GM21381 (cell line): ENCODE measurements around the gene ZNF81.
"Not testable (repeated sequence)": the region's sequence is repeated elsewhere in the genome, so short reads cannot be mapped to it uniquely, and the experiment has no call there.

Source experiments
- ATAC-seq: cut with Tn5 transposase; IDR thresholded peaks from one replicate; pipeline ENCODE4 v1.9.1; 2021; ENCODE audit warnings: mild to moderate bottlenecking, moderate library complexity; ENCODE audit not compliant: unreplicated experiment

ZNF81 gene

DNA sequence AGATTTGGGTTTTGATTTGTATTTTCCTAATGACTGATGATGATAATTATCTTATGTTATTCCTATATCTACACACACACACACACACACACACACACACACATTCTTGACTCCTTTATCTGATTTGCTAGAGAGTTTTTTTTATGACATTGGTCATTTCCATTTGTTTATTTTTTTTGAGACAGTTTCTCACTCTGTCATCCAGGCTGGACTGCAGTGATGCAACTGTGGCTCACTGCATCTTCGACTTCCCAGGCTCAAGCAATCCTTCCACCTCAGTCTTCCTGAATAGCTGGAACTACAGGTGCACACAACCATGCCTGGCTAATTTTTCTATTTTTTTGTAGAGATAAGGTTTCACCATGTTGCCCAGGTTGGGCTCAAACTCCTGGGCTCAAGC lies 6.7 kb downstream of the ZNF81 start:
- ATAC-seq = no peak

DNA sequence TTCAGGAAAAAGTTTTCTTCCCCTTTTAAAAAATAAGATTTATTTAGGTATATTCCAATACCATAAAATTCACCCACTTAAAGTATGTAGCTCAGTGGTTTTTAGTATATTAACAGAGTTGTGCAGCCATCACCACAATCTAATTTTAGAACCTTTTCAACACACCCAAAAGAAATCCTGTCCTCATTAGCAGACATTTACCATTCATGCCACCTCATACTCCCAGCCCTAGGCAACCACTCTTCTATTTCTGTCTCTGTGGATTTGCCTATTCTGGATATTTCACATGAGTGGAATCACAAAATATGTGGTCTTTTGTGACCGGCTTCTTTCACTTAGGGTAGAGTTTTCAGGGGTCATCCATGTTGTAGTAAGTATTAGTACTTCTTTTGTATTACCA lies 7.4 kb downstream of the ZNF81 start:
- ATAC-seq = no peak

DNA sequence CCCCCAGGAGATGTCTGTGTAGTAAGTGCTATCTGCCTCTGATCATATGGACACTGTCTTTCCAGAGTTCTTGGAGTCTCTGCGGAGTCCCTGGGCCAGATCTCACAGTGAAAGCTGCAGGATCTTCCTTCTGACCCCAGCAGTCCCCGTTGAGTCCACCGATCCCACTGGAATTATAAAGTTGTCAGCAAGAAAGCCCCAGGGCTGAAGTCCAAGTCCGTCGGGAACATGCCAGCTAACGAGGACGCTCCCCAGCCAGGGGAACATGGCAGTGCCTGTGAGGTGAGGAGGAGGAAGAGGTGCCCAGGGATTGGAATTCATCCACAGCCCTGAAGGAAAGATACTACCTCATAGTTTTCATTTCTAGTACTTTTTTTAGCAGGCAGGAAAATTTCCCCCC lies 9.3 kb downstream of the ZNF81 start:
- ATAC-seq = no peak

DNA sequence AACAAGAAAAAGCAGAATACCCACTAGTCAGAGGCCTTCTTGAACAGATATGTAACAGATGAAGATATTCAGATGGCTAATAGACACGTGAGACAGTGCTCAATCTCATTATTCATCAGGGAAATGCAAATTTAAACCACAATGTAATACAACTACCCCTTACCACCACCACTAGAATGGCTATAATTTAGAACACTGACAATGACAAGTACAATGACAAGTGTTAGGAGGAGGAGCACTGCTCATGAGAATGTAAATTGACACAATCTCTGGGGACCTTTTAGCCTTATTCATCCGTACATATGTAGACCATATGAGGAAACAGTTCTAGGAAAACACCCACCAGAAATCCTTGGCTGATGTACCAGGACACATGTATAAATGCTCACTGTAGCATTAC lies 13.1 kb downstream of the ZNF81 start:
- no peak for ATAC-seq

DNA sequence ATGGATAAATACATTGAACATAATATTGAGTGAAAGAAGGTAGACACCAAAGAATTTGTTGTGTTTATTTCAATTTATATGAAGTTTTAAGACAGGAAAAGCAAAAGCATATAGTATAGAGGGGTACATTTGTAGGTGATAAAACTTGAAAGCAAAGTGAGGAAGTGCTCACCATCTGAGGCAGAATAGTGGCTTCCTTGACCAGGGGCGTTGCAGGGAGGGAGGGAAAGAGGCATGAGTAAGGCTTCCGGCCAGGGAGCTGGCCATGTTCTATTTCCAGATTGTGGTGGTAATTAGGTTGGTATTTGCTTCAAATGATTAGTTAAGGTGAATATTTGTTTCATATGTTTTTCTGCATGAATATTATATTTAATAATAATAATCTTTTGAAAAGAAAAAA lies 13.7 kb downstream of the ZNF81 start:
- not testable (repeated sequence) for ATAC-seq

DNA sequence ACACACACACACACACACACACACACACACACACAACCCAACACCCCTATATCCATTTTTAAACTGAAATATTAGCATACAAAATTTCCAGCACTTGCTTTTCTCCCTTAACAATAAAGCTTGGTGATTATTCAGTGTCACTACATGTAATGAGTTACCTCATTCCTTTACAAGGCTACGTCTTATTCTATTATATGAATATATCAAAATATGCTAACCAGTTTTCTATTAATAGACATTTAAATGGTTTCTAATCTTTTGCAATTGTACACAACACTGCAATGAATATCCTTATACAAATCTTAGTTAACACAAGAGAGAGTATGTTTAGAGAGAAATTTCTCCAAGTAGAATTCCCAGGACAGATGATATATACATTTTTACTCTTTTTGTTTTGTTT lies 14.2 kb downstream of the ZNF81 start:
- ATAC-seq = no peak

DNA sequence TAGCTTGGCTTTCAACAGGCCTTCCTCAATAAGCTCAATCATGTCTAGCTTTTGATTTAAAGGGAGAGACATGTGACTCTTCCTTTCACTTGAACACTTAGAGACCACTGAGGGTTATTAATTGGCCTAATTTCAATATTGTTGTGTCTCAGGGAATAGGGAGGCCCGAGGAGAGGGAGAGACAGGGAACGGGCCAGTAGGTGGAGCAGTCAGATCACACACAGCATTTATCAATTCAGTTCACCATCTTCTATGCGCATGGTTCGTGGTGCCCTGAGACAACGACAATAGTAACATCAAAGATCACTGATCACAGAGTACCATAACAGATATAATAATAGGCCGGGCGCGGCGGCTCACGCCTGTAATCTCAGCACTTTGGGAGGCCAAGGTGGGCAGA lies 17.8 kb downstream of the ZNF81 start:
- ATAC-seq = no peak

DNA sequence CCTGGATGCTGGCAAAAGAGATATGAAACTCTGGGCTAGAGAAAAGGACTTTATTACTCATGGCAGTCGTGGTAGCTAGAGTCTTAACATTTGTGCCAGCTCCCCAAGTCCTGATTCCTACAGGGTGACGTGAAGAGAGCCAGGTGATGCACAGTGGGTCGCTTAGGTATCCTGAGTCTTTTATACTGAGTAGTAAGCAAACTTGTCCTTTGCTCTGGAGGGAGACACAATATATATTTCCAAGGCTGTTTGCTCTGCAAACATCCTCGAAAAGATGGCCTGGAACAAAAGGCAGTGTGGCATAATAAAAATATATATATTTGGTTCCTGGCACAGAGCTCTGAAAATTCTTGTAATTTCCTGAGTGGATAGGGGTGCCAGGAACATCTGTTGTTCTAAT lies 23.0 kb downstream of the ZNF81 start:
- no peak for ATAC-seq

DNA sequence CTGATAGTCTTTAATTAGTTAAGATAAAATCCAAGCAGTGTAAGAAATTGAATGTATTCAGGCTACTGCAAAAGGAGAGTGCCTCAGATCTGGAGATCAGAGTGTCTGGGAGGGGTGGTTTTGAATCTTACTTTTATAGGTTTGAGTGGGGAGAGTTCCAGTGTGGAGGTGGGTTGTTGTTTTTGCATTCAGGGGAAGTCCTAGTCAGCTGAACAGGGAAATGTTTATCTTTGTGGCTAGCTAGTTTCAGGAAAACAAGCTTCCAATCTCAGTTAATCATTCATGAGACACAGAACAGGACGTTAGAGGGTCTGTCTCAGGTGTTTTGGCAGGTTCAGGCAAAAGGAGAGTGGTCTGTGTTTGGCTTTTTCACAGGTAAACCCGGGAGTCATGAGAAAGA lies 26.0 kb downstream of the ZNF81 start:
- no peak for ATAC-seq

DNA sequence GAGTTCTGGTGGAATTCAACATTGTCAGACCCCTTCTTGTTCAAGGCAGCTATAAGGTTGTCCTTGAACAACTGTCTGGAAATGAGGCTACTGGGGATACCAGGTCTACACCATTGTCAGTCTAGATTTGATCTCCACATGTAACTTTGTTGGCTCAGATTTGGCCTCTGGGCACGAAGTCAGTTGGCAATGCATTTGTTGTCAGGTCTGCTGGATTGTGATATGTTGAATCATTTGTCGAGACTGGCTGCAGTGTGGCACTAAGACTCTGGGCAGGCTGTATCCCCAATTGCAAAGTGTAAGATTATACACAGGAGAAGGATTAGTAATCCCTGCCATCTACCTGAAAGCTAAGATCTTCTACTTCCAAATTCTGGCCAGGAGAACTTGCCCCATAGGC lies 26.5 kb downstream of the ZNF81 start:
- no peak for ATAC-seq

DNA sequence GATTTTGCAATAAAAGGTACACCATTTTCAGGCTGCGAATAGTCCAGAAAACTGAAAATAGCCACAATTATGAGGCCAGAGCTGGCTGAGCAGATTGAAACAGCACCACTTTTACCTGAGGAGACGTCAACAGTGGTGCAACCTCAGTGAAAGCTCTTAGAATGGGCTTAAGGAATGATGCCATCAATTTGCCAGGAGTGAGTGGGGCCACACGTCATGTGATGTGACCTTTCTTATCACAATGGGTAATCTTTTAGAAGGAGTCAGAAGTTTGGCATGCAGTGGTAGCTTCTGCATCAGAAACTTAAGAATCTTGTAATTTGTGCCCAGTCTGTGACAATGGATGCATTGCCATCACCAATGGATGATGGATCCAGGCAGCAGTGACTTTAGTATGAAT lies 27.6 kb downstream of the ZNF81 start:
- no peak for ATAC-seq

DNA sequence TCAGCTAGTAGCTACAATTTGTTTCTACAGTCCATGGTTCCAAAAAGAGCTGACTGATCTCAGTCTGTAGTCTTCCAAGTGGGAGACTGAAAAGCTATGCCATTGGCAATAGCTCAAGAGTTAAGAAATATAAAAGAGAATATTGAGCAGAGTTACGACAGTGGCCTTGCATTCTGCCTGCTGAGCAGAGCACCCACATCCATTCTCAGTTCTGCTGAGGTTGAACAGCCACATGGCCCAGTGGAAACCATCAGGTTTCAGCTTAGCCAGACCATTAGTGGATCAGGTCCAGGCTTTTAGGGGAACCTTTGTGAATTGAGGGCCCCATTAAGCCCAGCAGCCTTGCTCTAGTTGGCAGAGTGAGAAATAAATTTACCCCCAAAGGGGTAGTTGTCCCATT lies 28.1 kb downstream of the ZNF81 start:
- ATAC-seq = no peak

DNA sequence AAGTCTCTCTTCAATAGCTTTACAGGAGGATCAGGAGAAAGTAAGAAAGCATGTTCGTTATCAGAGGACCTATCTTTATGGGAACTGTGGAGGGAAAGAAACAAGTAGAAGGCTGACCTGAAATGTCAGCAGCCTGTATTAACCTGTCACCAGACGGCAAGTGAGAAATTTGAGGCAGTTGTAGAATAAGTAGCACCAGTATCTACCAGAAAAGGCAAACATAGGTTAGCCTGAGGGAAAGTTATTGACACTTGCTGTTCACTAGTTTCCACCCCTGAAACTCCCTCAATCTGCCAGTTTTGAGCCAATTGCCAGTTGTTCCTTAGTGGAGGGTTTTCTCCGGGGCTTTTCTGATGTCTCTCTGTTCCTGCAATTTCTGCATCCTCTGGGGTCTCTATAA lies 36.4 kb downstream of the ZNF81 start:
- ATAC-seq = no peak

DNA sequence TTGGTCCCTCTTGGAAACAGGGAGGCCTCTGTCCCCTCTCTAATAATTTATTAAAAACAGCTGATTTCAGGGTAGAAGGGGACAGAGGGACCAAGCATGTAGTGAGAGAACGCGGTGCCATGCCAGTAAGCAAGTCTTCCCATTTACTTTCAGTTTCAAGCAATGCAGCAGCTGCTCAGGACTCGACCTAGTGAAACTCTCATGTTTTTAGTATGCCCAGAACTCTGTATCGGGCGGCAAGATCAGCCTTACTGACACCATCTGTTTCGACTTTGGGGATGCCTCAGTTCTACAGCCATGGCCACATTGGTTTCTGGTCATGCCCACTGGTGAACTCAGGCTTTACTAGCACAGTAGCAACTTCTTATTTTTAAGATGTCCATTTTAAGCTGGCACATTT lies 40.6 kb downstream of the ZNF81 start:
- peak; percentile 77 for ATAC-seq

DNA sequence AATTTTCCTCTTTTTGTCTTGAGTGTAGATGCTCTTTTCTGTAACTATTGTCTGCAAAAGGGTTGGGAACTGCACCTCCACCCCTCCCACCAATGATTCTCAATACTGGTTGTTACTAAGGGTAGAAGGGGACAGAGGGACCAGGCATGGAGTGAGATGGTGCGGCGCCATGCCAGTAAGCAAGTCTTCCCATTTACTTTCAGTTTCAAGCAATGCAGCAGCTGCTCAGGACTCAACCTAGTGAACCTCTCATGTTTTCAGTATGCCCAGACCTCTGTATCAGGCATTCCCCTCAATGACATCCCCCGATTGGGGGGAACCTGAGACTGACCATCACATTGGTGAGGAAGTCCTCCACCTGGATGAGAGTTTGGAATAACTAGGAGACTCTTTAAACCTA lies 41.5 kb downstream of the ZNF81 start:
- ATAC-seq = no peak

DNA sequence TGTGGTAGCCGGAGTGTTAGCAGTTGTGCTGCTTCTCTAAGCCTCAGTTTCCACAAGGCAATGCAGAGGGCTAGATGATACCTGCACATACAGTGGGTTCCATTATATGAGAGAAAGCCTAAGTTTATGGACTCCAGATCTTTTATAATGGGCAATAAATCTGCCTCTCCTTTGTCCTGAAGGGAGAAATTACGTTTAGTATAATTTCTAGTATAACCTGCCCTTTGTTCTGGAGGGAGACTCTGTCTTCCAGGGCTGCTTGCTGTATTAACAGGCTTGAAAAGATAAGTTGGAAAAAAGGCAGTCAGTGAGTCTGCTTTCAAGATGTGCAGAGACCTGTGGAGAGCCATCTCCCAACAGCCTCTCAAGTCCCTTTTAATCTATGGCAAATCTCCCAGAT lies 42.8 kb downstream of the ZNF81 start:
- no peak for ATAC-seq

DNA sequence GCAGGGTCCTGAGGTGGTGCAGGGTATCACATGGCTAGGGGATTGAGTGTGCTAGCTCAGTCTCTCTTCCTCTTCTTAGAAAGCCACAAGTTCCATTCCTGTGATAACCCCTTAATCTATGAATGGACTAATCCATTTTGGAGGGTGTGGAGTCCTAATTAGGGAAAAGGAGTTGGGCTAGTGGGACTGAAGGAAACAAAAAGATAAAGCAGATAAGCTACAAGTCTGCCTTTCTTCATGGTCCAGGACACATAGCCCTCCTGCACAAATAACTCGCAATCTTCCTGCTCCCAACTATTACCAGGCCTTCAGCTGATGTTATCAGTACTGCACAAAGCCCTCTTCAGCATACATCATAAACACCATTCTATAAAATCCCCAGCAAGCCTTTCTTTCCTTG lies 44.2 kb downstream of the ZNF81 start:
- no peak for ATAC-seq

DNA sequence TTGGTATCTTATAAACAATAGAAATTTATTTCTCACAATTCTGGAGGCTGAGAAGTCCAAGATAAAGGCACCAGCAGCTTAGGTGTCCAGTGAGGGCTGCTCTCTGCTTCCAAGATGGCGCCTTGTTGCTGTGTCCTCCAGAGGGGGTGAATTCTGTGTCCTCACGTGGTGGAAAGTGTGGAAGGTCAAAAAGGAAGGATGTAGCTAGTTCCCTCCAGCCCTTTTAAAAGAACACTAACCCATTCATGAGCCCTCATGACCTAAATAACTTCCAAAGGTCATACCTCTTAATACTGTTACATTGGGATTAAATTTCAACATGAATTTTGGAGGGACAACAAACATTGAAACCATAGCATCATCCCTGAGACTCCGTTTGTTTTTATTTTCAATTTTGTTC lies 48.8 kb downstream of the ZNF81 start:
- no peak for ATAC-seq

DNA sequence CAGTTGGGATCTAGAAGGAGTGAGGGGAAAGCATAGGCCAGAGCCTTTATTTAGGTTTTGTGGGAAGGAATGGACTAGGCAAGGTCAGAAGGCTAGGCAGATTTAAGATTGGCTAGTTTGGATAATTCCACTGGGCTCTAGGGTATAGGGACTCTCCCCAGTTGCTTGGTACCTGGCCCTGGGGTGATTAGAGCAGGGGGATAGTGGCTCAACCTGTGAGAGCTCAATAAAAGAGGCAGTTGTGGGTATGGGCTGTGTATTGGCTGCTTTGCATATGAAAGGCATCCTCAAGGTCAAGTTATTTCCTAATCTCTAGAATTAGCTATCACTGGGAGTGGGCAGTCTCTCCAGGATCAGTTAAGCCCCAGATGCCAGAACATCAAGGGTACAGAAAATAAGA lies 61.3 kb downstream of the ZNF81 start:
- no peak for ATAC-seq

DNA sequence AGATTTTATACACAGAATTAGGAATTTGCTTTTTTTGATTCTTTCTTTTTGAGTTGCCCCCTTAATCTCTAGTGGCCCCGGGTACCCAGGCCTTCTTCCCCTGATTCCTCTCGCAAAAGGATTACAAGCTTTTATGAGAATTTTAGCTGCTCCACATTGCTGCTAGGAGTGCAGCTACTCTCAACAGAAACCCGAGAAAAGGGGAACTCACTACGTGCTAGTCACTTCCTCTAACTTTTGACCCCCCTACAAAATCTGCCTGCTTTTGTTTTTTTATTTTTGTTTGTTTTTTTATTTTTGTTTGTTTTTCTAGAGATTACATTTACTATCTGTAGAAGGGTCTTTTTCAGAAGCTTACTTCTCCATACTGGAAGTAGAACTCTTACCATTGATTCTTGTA lies 64.1 kb downstream of the ZNF81 start:
- ATAC-seq = no peak

DNA sequence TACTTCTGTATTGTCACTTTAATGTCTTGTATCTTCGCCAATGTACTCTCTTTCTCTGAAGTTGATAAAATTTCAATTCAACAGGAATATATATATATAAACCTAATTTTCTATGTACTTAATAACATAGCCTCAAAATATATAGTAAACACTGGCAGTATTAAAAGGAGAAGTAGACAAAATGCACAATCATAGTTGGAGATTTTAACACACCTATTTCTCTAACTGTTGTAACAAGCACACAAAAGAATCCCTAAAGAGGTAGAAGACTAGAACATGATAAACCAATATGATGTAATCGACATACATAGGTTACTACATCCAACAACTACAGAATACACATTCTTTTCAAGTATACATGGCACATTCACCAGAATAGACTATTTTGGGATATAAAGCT lies 65.5 kb downstream of the ZNF81 start:
- no peak for ATAC-seq

DNA sequence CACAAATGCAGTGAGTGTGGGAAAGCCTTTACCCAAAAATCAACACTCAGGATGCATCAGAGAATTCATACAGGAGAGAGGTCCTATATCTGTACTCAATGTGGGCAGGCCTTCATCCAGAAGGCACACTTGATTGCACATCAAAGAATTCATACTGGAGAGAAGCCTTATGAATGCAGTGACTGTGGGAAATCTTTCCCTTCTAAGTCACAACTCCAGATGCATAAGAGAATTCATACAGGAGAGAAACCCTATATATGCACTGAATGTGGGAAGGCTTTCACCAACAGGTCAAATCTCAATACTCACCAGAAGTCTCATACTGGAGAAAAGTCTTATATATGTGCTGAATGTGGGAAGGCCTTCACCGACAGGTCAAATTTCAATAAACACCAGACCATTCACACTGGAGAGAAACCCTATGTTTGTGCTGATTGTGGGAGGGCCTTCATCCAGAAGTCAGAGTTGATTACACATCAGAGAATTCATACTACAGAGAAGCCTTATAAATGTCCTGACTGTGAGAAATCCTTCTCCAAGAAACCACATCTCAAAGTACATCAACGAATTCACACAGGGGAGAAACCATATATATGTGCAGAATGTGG lies 79.3 kb downstream of the ZNF81 start:
- ATAC-seq = no peak

DNA sequence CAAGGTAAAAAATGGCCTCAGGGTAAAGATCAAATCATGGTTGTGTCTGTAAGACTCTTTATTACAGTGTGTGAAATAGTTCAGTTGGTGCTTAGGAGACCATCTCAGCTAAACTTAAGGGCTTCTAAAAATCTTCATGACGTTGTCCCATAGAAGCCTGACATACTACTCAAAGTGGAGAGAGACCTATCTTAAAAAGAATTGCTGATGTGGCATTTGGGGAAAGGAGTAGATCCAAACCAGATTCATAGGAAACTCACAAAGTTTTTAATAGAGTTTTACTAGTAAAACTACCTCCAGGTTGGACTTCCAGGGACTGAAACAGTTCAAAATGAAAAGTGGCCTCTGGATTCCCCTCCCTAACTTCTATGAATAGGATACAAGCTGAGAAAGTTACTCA lies 81.6 kb downstream of the ZNF81 start:
- ATAC-seq = no peak

DNA sequence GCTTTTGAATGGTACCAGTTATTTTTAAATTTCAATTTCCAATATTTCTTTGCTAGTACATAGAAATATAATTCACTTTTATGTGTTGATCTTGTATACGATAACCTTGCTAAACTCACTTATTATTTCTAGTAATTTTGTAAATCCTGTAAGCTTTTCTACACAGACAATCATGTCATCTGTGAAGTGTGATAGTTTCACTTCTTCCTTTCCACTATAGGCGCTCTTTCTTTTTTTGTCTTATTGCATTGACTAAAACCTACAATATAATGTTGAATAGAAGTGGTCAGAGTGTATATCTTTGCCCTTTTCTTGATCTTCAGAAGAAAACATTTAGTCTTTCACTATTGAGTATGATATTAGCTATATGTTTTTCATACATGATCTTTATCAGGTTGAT lies 90.5 kb downstream of the ZNF81 start:
- no peak for ATAC-seq
